ENCODE measurements around the gene PTPRN2. TPM values are rescaled to one million over a fixed set of nuclear protein-coding genes. Genes with fewer than 3 reads are reported as not detected.
A peak's percentile ranks its signal among the peaks of the same experiment; 100 is the strongest.
"Not testable (repeated sequence)": the region's sequence is repeated elsewhere in the genome, so short reads cannot be mapped to it uniquely, and the experiment has no call there.

The PTPRN2 gene
- polyA plus RNA-seq, 4 donors = 7.3 to 11.4 (median 8.0) TPM

GRCh38 chr7:158295966-158296797 lies 291.4 kb downstream of the PTPRN2 start:
- DNase-seq (ENCODE audit: low read depth in 4 of 4, low spot score in 2 of 4) = no peak

DNA sequence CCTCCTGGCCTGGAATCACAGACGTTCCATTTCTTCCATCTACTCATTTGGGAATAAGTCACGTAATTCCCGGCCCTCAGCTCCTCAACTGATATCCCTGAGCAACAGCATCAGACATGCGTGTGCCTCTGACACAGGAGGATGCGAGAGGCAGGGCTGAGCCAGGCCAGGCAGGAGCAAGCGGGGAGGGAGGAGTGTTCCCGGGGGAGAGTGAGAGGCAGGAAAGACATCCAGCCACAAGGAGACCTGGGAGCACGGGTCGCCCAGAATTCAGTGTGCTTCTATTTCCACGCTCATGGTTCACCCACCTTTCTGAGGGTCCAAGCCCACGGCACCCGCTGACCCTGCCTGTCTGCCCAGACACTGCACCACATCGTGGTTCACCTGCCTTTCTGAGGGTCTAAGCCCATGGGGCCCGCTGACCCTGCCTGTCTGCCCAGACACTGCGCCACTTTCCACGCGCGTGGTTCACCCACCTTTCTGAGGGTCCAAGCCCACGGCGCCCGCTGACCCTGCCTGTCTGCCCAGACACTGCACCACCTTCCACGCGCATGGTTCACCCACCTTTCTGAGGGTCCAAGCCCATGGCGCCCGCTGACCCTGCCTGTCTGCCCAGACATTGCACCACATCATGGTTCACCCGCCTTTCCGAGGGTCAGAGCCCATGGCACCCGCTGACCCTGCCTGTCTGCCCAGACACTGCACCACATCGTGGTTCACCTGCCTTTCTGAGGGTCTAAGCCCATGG lies 293.0 kb downstream of the PTPRN2 start:
- DNase-seq (ENCODE audit: low read depth in 4 of 4, low spot score in 2 of 4) = not testable (repeated sequence)

DNA sequence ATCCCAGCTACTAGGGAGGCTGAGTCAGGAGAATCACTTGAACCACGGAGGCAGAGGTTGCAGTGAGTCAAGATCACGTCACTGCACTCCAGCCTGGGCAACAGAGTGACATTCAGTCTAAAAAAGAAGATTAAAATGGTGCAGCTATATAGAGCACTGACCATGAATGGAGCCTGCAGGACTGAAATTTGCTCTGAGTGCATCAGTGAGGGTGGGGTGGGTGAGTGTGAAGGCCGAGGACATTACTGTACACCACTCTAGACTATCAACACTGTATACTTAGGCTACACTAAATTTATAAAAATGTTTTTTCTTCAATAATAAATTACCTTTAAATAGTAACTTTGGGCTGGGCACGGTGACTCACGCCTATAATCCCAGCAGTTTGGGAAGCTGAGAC lies 294.7 kb downstream of the PTPRN2 start:
- no peak for DNase-seq (ENCODE audit: low read depth in 4 of 4, low spot score in 2 of 4)

GRCh38 chr7:158291998-158292397 lies 295.6 kb downstream of the PTPRN2 start:
- DNase-seq (ENCODE audit: low read depth in 4 of 4, low spot score in 2 of 4) = no peak

- no peak for DNase-seq (ENCODE audit: low read depth in 4 of 4, low spot score in 2 of 4)
Measured at GRCh38 chr7:158289761-158290523, 297.7 kb downstream of the PTPRN2 start.

GRCh38 chr7:158289231-158289630 lies 298.4 kb downstream of the PTPRN2 start:
- no peak for DNase-seq (ENCODE audit: low read depth in 4 of 4, low spot score in 2 of 4)

- DNase-seq (ENCODE audit: low read depth in 4 of 4, low spot score in 2 of 4) = no peak
Measured at GRCh38 chr7:158286210-158286609, 301.4 kb downstream of the PTPRN2 start.

- no peak for DNase-seq (ENCODE audit: low read depth in 4 of 4, low spot score in 2 of 4)
Measured at GRCh38 chr7:158285383-158285770, 302.2 kb downstream of the PTPRN2 start.

- no peak for DNase-seq (ENCODE audit: low read depth in 4 of 4, low spot score in 2 of 4)
Measured at GRCh38 chr7:158284617-158285382, 302.8 kb downstream of the PTPRN2 start.

GRCh38 chr7:158284121-158284520 lies 303.5 kb downstream of the PTPRN2 start:
- no peak for DNase-seq (ENCODE audit: low read depth in 4 of 4, low spot score in 2 of 4)

- DNase-seq (ENCODE audit: low read depth in 4 of 4, low spot score in 2 of 4) = peak in 1 of 4 donors; percentile 2
Measured at GRCh38 chr7:158283016-158283974, 304.3 kb downstream of the PTPRN2 start.

DNA sequence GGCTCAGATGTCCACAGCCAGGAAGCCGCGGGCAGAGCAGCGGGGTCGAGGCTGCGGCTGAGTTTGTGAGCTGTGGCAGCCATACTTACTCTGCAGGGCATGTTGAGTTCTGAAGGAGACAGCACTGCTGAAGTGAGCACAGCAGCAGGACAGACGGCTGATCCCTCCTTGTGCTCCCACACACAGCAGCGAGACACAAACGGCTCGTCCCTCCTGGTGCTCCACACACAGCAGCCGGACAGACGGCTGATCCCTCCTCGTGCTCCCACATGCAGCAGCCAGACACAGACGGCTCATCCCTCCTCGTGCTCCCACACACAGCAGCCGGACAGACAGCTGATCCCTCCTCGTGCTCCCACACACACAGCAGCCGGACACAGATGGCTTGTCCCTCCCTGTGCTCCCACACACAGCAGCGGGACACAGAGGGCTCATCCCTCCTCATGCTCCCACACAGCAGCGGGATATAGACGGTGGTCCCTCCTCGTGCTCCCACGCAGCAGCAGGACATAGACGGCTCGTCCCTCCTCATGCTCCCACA lies 305.1 kb downstream of the PTPRN2 start:
- peak in 2 of 4 donors; percentile 2 to 21 for DNase-seq (ENCODE audit: low read depth in 4 of 4, low spot score in 2 of 4)

GRCh38 chr7:158281441-158281840 lies 306.2 kb downstream of the PTPRN2 start:
- DNase-seq (ENCODE audit: low read depth in 4 of 4, low spot score in 2 of 4) = no peak

GRCh38 chr7:158280448-158281144 lies 307.0 kb downstream of the PTPRN2 start:
- no peak for DNase-seq (ENCODE audit: low read depth in 4 of 4, low spot score in 2 of 4)

DNA sequence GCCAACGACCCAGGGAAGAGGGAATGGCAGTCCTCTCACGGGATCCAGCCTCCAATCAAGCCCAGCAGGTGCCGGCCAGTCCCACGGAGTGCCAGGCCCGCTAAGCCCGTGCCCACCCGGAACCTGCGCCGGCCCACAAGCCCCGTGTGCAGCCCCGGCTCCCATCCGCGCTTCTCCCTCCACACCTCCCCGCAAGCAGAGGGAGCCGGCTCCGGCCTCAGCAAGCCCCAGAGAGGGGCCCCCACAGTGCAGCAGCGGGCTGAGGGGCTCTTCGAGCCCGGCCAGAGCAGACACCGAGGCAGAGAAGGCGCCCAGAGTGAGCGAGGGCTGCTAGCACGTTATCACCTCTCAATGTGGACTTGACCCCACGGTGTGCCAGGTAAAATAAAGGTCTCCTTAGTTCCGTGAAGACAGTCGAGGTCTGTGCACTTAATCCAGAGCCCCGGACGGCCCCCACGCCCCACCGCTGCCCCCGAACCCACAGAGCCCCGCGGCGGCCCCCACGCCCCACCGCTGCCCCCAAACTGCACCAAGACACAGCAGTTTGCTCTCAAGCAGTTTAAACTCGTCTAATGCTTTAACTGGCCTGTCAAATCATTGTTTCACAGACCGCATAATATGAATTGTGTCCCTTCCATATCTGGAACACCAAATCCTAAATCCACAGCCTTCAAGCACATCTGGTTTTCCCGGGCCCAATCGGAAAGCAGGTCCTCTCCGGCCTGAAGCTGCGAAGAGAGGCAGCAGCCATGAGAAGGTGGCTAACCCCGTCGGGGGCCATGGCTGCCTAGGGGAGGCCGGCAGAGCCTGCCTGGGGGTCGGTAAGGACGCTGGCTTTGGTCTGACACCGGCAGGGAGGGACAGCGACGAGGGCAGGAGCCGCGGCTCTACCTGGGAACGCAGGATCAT lies 307.8 kb downstream of the PTPRN2 start:
- DNase-seq (ENCODE audit: low read depth in 4 of 4, low spot score in 2 of 4) = no peak

- no peak for DNase-seq (ENCODE audit: low read depth in 4 of 4, low spot score in 2 of 4)
Measured at GRCh38 chr7:158278745-158279320, 308.8 kb downstream of the PTPRN2 start.

Measured in left renal cortex interstitium (tissue), 4 donors.